H54 (cell line): ENCODE data around the gene NCR3LG1.

Source experiments
- DNase-seq: peaks from one replicate; pipeline ENCODE4 v3.0.0; 2011; ENCODE audit warnings: low spot score, mixed read lengths; ENCODE audit not compliant: insufficient read length
- FAIRE-seq: peaks from 3 replicates; lab custom pipeline; 2011; peaks lifted over from hg19 to GRCh38; lab: Jason Lieb, UNC
- POLR2A ChIP-seq: IDR thresholded peaks from 2 replicates; pipeline ENCODE4 v1.6.1; 2011; ENCODE audit warnings: low read depth, mild to moderate bottlenecking, low read length

Gene NCR3LG1, protein sequence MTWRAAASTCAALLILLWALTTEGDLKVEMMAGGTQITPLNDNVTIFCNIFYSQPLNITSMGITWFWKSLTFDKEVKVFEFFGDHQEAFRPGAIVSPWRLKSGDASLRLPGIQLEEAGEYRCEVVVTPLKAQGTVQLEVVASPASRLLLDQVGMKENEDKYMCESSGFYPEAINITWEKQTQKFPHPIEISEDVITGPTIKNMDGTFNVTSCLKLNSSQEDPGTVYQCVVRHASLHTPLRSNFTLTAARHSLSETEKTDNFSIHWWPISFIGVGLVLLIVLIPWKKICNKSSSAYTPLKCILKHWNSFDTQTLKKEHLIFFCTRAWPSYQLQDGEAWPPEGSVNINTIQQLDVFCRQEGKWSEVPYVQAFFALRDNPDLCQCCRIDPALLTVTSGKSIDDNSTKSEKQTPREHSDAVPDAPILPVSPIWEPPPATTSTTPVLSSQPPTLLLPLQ

GRCh38 chr11:17351510-17352176 lies at the start of gene NCR3LG1:
Gene NCR3LG1 (plus strand): TSS chr11:17351800. CDS start chr11:17351970, 170 bp downstream.
- no peak for DNase-seq
- no peak for TF ChIP-seq POLR2A
- no peak for FAIRE-seq

DNA sequence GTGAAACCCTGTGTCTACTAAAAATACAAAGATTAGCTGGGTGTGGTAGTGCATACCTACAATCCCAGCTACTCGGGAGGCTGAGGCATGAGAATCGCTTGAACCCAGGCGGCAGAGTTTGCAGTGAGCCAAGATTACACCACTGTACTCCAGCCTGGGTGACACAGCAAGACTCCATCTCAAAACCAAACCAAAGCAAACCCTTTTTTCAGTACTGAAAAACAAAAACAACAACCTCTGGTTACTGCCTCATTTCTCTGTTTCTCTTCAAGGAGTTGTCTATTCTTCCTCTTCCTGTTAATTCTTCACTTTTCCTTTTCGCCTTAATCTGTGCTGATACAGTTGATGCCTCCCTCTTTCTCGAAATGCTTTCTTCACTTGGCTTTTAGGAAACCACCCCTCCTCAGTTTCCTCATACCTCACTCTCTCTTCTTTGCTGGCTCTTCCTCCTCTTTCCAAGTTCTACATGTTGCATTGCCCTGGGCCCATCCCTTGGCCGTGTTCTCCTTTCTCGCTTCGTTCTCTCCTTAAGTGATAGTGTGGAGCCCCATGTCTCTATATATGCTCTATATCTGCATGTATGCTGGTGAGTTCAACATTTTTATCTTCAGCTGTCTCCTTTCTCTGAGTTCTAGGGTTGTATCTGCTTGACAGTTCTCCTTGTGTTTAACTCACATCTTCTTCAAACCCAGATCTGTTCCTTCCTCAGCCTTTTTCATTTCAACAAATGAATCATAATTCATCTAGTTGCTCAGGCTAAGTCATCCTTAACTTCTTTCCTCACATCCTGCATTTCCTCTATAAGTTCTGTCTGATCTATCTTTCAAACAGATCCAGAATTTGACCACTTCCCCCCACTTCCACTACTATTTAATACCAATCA lies 38.0 kb upstream of the NCR3LG1 start:
- DNase-seq: no peak
- TF ChIP-seq POLR2A: no peak
- peak; percentile 23 for FAIRE-seq

DNA sequence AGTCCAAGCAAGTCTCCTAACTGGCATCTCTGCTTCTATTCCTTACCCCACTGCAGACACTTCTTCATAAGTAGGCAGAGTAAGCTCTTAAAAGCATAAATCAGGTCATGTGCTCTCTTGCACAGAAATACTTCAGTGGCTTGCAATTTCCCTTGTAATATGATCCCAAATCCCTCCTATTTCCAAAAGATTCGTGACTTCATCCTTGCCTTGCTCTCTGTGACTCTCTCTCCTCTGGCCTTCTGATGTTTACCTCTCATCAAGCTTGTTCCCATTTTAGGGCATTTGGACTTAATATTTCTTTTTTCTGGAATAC lies 37.4 kb upstream of the NCR3LG1 start:
- TF ChIP-seq POLR2A: no peak
- FAIRE-seq (peak; percentile 99), DNase-seq (peak; percentile 26)

GRCh38 chr11:17314904-17315426 lies 36.6 kb upstream of the NCR3LG1 start:
- FAIRE-seq (no peak), DNase-seq (no peak)
- TF ChIP-seq POLR2A: no peak

DNA sequence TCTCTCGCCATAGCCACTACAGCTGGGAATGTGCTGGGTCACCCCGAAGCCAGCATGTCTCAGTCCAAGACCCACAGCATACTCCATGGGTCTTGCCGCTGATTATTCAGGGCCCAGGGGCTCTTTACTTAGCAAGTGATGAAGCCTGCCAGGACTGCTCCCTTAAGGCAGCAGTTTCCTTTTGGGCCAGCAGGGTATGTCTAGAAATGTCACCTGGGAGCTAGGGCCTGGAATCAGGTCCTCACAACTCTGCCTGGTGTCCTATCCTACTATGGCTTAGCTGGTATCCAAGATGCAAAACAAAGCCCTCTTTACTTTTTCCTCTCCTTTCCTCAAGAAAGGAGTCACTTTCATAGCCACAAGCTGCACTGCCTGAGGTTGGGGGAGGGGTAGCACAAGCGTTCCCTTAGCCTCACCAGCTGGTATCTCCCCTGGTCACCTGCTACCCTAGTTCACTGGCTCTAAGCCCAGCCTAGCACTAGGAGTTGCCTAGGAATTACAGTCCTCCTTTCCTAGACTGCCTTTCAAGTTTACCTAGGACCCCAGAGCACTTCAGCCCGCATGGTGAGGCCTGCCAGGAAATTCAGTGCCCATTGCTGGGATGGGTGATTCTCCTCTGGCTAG lies 22.6 kb upstream of the NCR3LG1 start:
- FAIRE-seq (no peak), DNase-seq (no peak)
- no peak for TF ChIP-seq POLR2A

DNA sequence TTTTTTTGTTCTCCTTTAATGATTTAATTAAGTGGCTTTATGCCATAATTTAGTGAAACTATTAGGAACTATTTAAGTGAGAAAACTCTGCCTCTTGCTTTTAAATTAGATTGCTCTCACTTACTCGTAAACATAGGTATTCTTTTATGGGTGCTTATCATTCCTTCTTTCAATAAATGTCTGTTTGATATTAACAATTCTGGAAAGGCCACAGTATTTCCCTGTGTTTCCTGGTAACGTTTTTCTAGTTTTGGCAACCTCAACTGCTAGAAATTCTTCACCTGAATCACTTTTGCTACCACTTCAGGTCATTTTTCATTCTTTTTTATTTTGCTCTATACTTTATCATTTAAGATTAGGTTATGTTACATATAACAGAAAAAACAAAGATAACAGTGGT lies 19.9 kb upstream of the NCR3LG1 start:
- TF ChIP-seq POLR2A: no peak
- DNase-seq: no peak
- no peak for FAIRE-seq

DNA sequence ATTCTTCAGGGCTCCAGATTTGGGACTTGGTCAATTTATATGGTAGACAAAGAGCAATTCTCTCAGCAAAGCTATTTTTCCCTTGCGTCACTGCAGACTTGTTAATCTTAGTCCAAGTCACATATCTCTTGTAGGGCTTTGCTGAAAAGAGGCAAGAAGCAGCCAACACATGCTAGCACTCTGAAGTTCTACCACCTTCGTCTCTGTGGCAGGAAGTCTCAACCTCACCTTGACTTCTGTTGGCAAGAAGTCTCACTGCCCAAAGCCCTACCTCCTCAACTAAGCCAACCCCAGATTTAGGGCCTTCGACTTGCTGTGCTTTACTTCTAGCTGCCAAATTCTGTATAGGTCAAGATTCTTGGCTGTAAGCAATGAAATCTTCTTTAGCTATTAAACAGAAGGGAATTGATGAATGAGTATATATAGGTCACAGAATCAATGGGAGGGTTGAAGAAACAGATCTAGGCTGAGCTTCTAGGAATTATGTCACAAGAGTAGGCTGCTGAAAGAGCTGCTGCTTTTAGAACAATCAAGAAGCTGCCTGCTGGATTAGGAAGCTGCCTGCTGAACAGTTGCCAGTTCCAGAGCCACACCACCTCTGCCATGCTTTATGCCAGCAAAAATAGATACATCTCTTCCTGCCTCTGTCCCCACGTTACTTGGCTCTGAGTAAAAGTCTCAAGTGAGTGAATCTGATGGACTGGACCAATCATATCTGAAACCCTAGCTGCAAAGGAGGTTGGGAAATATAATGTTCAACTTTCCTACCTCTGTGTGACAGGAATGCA lies 17.6 kb upstream of the NCR3LG1 start:
- FAIRE-seq (no peak), DNase-seq (no peak)
- TF ChIP-seq POLR2A: no peak

GRCh38 chr11:17343257-17343656 lies 8.3 kb upstream of the NCR3LG1 start:
- no peak for TF ChIP-seq POLR2A
- FAIRE-seq (no peak), DNase-seq (no peak)

- FAIRE-seq (peak; percentile 92), DNase-seq (peak; percentile 49)
- TF ChIP-seq POLR2A: no peak
Measured at GRCh38 chr11:17343907-17344306, 7.7 kb upstream of the NCR3LG1 start.

DNA sequence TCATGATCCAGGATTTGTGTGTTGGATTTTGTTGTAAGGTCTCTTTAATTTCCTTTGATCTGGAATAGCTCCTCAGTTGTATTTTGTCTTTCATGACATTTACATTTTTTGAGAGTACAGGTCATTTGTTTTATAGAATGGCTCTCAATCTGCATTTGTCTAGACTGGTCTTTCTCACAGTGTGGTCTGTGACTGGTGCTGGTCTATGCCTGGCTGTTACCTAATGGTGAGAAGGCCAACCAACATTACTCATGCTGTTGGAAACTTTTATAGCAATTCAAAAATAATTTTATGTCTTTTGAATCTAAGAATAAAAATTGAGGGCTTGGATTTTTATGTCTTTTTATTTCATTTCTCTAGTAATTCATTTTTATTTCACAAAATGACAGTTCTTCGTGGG lies 3.9 kb upstream of the NCR3LG1 start:
- no peak for TF ChIP-seq POLR2A
- FAIRE-seq (no peak), DNase-seq (no peak)

DNA sequence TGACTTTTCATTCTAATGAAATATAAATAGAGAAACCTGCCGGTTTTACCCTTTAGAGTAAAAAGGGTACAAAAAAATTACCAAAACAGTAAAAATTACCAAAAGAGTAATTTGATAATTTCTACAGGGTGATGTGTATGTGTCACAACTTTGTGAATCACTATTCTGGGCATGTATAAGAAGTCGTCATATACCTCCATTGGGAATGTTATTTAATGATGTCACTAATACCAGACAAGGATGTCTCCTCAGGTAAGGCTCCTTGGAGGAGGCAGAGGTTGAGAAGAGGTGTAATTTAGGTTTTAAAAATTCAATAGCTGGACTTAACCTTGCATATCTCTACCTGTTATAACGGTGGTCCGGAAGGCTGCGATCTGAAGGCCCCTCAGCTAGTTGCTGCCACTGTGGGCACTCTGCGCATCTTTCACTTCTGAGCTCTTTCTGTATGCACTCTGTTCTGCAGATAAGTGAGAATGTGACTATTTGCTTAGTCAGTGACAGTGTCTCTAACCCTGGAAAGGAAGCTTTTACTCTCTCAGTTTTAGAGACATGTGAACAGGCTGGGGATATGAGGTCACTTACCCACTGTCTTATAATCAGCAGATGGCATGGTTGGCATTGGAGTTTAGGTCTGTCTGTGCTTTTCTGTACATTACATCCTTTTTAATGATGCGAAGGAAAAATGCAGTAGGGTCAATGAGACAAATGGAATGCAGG lies 987 bp upstream of the NCR3LG1 start:
- TF ChIP-seq POLR2A: no peak
- FAIRE-seq (no peak), DNase-seq (no peak)

DNA sequence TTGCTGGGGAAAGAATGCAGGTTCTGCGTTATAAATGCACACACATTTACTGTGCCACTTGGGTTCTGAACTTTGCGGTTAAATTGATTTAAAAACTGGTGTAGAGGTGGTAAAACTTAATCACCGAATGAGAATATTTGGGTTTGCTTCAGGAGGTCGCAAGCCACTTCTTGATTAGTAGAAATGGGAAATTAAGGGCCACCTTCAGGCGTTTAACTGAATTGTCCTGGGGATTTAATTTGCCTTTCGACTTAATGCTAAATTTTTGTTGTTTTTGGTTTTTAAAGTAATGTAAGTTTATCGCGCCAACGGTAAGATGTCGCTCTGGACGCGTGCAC lies 459 bp upstream of the NCR3LG1 start:
- DNase-seq: no peak
- TF ChIP-seq POLR2A: no peak
- no peak for FAIRE-seq
